H1 (cell line): ENCODE results near the gene ROM1. TPM values are rescaled to one million over a fixed set of nuclear protein-coding genes. Genes with fewer than 3 reads are reported as not detected.

Experiments
- CTCF ChIA-PET: fragments of 300-600 bp; sonication (Branson Sonifier 250); formaldehyde crosslinking; loops from one replicate; lab custom pipeline; 2021; ENCODE audit not compliant: partially characterized antibody; lab: Charles Lee
- POLR2A ChIA-PET: fragments of 300-600 bp; sonication (Branson Sonifier 250); formaldehyde crosslinking; loops from one replicate; lab custom pipeline; 2021; ENCODE audit warnings: inconsistent platforms; ENCODE audit not compliant: partially characterized antibody; lab: Charles Lee
- DNase-seq, 2 experiments: peaks; one replicate each; pipeline versions ENCODE4 v3.0.0 to v3.0.0-alpha.2; 2010 to 2022; ENCODE audit warnings: low spot score in 2 of 2, low read depth in 1 of 2, mixed read lengths in 1 of 2
- FAIRE-seq: peaks from 2 replicates; lab custom pipeline; 2011; peaks lifted over from hg19 to GRCh38; lab: Jason Lieb, UNC
- H2AFZ ChIP-seq: 2 replicates; pipeline ENCODE4 v1.8.1; 2012; ENCODE audit warnings: low read length, inconsistent platforms
- H2AK5ac ChIP-seq: 2 replicates; pipeline ENCODE4 v1.6.1; 2013; ENCODE audit warnings: low read depth, low read length
- H2BK120ac ChIP-seq: replicated peaks from 2 replicates; pipeline ENCODE3; 2013; ENCODE audit warnings: low read depth, low read length, inconsistent platforms
- H2BK12ac ChIP-seq: 2 replicates; pipeline ENCODE4 v1.6.1; 2013; ENCODE audit warnings: low read depth, low read length
- H2BK15ac ChIP-seq: 2 replicates; pipeline ENCODE4 v1.6.1; 2013; ENCODE audit warnings: low read length
- H2BK20ac ChIP-seq: 2 replicates; pipeline ENCODE4 v1.6.1; 2013; ENCODE audit warnings: low read length
- H2BK5ac ChIP-seq: 2 replicates; pipeline ENCODE4 v1.6.1; 2013; ENCODE audit warnings: low read depth, low read length
- H3K14ac ChIP-seq: 2 replicates; pipeline ENCODE4 v1.6.1; 2013; ENCODE audit warnings: inconsistent platforms; ENCODE audit not compliant: insufficient read length
- H3K18ac ChIP-seq: 2 replicates; pipeline ENCODE4 v1.6.1; 2013; ENCODE audit warnings: low read length; ENCODE audit errors: extremely low read depth
- H3K23ac ChIP-seq: 2 replicates; pipeline ENCODE4 v1.6.1; 2013; ENCODE audit warnings: inconsistent platforms; ENCODE audit not compliant: insufficient read length
- H3K23me2 ChIP-seq: 2 replicates; pipeline ENCODE4 v1.6.1; 2013; ENCODE audit warnings: low read depth, low read length
- H3K27ac ChIP-seq: 2 replicates; pipeline ENCODE4 v1.6.1; 2011; ENCODE audit warnings: low read depth, low read length, inconsistent platforms
- H3K27me3 ChIP-seq, 4 experiments: replicated peaks in 1 of 4; 1 replicate in 1 of 4; 2 replicates in 3 of 4; pipeline versions ENCODE4 v1.6.1 to v1.8.1; 2011 to 2013; ENCODE audit warnings: low read length in 3 of 4, mild to moderate bottlenecking in 3 of 4, inconsistent platforms in 2 of 4, mixed read lengths in 2 of 4, moderate library complexity in 1 of 4; ENCODE audit not compliant: control insufficient read depth in 3 of 4, insufficient read depth in 3 of 4; ENCODE audit errors: extremely low read depth in 1 of 4
- H3K36me3 ChIP-seq, 4 experiments: 2 replicates each; pipeline versions ENCODE4 v1.6.1 to v1.8.1; 2011 to 2013; ENCODE audit warnings: mild to moderate bottlenecking in 4 of 4, low read length in 3 of 4, moderate library complexity in 2 of 4, control low read depth in 1 of 4, inconsistent platforms in 1 of 4; ENCODE audit not compliant: insufficient read depth in 4 of 4, control insufficient read depth in 2 of 4
- H3K4ac ChIP-seq: replicated peaks from 2 replicates; pipeline ENCODE3; 2013; ENCODE audit warnings: low read length, low read depth, mixed read lengths, inconsistent platforms; ENCODE audit not compliant: insufficient read length
- H3K4me1 ChIP-seq, 4 experiments: replicated peaks in 1 of 4; 1 replicate in 1 of 4; 2 replicates in 3 of 4; pipeline versions ENCODE4 v1.6.1 to v1.8.1; 2011 to 2013; ENCODE audit warnings: low read length in 3 of 4, inconsistent platforms in 2 of 4, mixed read lengths in 1 of 4; ENCODE audit not compliant: insufficient read depth in 4 of 4, control insufficient read depth in 3 of 4
- H3K4me2 ChIP-seq, 2 experiments: 2 replicates each; pipeline versions ENCODE4 v1.6.1 to v1.8.1; 2011 to 2013; ENCODE audit warnings: low read depth in 2 of 2, low read length in 2 of 2, control low read depth in 1 of 2, inconsistent platforms in 1 of 2, mild to moderate bottlenecking in 1 of 2; ENCODE audit not compliant: insufficient read depth in 1 of 2
- H3K4me3 ChIP-seq, 4 experiments: fragments of 200-600, 300-600 bp in 1 of 4; sonication (generic), shearing (Covaris generic), sonication (Bioruptor Twin) in 1 of 4; 2 replicates each; pipeline versions ENCODE4 v1.5.1 to v1.8.1; 2011 to 2016; ENCODE audit warnings: low read length in 4 of 4, low read depth in 3 of 4, control low read depth in 2 of 4, inconsistent platforms in 2 of 4, mild to moderate bottlenecking in 2 of 4, mixed read lengths in 1 of 4, moderate library complexity in 1 of 4; ENCODE audit not compliant: insufficient read depth in 2 of 4; ENCODE audit errors: extremely low read depth in 1 of 4
- H3K56ac ChIP-seq: replicated peaks from 2 replicates; pipeline ENCODE3; 2013; ENCODE audit warnings: low read depth, mild to moderate bottlenecking, mixed read lengths, low read length, inconsistent platforms; ENCODE audit not compliant: insufficient read length
- H3K79me1 ChIP-seq: 2 replicates; pipeline ENCODE4 v1.6.1; 2013; ENCODE audit warnings: low read depth, low read length, control low read depth
- H3K79me2 ChIP-seq, 2 experiments: 2 replicates each; pipeline versions ENCODE4 v1.6.1 to v1.8.1; 2012 to 2013; ENCODE audit warnings: low read length in 2 of 2, mild to moderate bottlenecking in 2 of 2, inconsistent platforms in 1 of 2; ENCODE audit not compliant: insufficient read depth in 2 of 2, control insufficient read depth in 1 of 2
- H3K9ac ChIP-seq, 4 experiments: replicated peaks in 1 of 4; 1 replicate in 1 of 4; 2 replicates in 3 of 4; pipeline versions ENCODE4 v1.6.1 to v1.8.1; 2011 to 2013; ENCODE audit warnings: low read depth in 3 of 4, low read length in 3 of 4, control low read depth in 2 of 4, mild to moderate bottlenecking in 2 of 4, moderate library complexity in 2 of 4, inconsistent platforms in 1 of 4; ENCODE audit errors: extremely low read depth in 1 of 4
- H3K9me3 ChIP-seq, 2 experiments: 2 replicates each; pipeline versions ENCODE4 v1.6.1 to v1.8.1; 2012 to 2013; ENCODE audit warnings: mild to moderate bottlenecking in 2 of 2, moderate library complexity in 2 of 2, control low read depth in 1 of 2, inconsistent platforms in 1 of 2, low read depth in 1 of 2, low read length in 1 of 2, mixed read lengths in 1 of 2; ENCODE audit not compliant: insufficient read depth in 2 of 2
- H4K20me1 ChIP-seq, 2 experiments: replicated peaks in 1 of 2; 2 replicates each; pipeline versions ENCODE3 to v1.8.1; 2011 to 2013; ENCODE audit warnings: inconsistent platforms in 2 of 2, low read length in 2 of 2, mild to moderate bottlenecking in 1 of 2; ENCODE audit not compliant: insufficient read depth in 2 of 2, control insufficient read depth in 1 of 2
- H4K5ac ChIP-seq: 2 replicates; pipeline ENCODE4 v1.6.1; 2013; ENCODE audit warnings: low read length, low read depth, mixed read lengths, inconsistent platforms; ENCODE audit not compliant: insufficient read length
- H4K8ac ChIP-seq: 2 replicates; pipeline ENCODE4 v1.8.0; 2013; ENCODE audit warnings: mild to moderate bottlenecking, moderate library complexity, low read length, inconsistent platforms; ENCODE audit not compliant: insufficient read depth; ENCODE audit errors: extremely low read depth
- H4K91ac ChIP-seq: replicated peaks from 2 replicates; pipeline ENCODE3; 2013; ENCODE audit warnings: low read length, mixed read lengths, inconsistent platforms; ENCODE audit not compliant: insufficient read length
- MAFK ChIP-seq: IDR thresholded peaks from 2 replicates; pipeline ENCODE4 v1.6.1; 2012; ENCODE audit warnings: low read depth, mild to moderate bottlenecking, improper control_type of control experiment, low read length
- TAF1 ChIP-seq: IDR thresholded peaks from 2 replicates; pipeline ENCODE4 v1.6.1; 2011; ENCODE audit warnings: mild to moderate bottlenecking, low read depth, low read length
- WGBS, 2 experiments: shearing (Covaris generic) in 1 of 2; methylation state at CpG; one replicate each; pipeline versions ENCODE4 v1.1.6 to v1.1.7; 2013 to 2015; ENCODE audit warnings: low lambda C conversion rate in 2 of 2, mixed read lengths in 2 of 2, inconsistent platforms in 1 of 2, low coverage in 1 of 2, missing lambda C conversion rate in 1 of 2; ENCODE audit not compliant: insufficient replicate concordance in 2 of 2, insufficient coverage in 1 of 2, insufficient read length in 1 of 2; ENCODE audit errors: extremely low coverage in 1 of 2, missing lambda C conversion rate in 1 of 2; 5-methylcytosine and 5-hydroxymethylcytosine counted together
- polyA plus RNA-seq, 7 experiments: library from polyadenylated mRNA; depleted of rRNA in 3 of 7; stranded (reverse) in 5 of 7; unstranded in 2 of 7; fragments of >200 nt in 5 of 7; fragments of 200-250 nt in 2 of 7; gene quantifications; 1 replicate in 5 of 7; 2 replicates in 1 of 7; 4 replicates in 1 of 7; pipeline versions ENCODE4 v1.2.1 to v1.2.3, GENCODE V29; 2011 to 2013; ENCODE audit warnings: missing spikeins in 2 of 7, mixed read lengths in 2 of 7
- total RNA-seq: library from RNA; stranded (reverse); fragmentation: NEBNext Ultra II Directional; extraction: Animal tissue kit (Norgen Biotek cat#: 25700); gene quantifications from 2 replicates; pipeline ENCODE4 v1.2.1, GENCODE V29; 2021

Gene ROM1
- total and polyA plus RNA-seq, 2 of the 8 experiments (the other 6 are each of a cell fraction or from before 2014, with no cell fraction given), result 0.86 to 2.2 TPM

DNA sequence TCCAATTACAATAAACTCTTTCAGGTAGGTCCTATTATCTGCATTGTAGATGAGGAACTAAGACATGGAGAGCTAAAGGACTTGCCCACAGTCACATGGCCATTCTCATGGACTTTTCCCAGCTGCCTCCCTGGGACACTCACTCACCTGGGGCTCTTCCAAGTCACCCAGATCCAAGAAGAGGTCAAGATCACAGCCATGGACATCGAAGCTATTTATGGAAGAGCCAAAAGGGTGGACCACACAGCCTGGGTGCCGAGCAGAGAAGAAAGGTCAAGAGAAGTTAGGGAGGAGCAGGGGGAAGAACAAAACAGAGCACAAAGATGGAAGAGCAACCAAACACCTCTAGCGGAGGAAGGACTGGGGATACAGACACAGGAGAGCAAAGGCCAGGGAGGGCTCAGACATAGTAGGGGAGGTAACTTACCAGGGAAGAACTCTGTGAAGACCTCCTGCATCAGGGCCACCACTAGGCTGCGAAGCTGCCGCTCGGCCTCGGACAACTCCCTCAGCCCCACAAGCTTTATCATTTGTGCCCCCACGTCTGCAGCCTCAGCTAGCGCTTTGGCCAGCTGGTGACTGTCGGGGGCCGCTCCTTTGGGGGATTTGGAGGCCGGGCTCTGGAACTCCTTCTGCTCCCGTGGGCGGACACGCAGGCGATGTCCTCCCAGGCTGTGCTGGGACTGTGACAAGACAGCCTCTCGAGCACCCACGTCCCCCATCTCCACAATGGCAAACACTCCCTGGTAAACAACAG, 31.9 kb upstream of the ROM1 start:
- FAIRE-seq, result no peak
- TF ChIP-seq MAFK, result no peak
- no peak for TF ChIP-seq TAF1

More for the DNA sequence above, 31.9 kb upstream of the ROM1 start:
- Histone ChIP-seq H3K4me2 (no peak overlapping the region), H3K9me3 (no peaks in the 10 kb centered on the region), H2BK12ac (no peak overlapping the region), H2AK5ac (no peak overlapping the region), H3K79me2 (0 out of 4 replicates have a peak, but pooled peaks cover 0 to 1% of the 10 kb centered on the region in 2 experiments), H3K4me1 (no peaks in the 10 kb centered on the region), H3K4me3 (no peak overlapping the region), H3K14ac (no peak overlapping the region), H2AFZ (no peak overlapping the region), H2BK15ac (no peak overlapping the region), H3K23ac (no peak overlapping the region), H3K23me2 (no peaks in the 10 kb centered on the region), H3K4ac (no peak overlapping the region), H3K27me3 (no peaks in the 10 kb centered on the region), H3K36me3 (peaks cover 5 to 27% (median 17%) of the 10 kb centered on the region in 4 experiments), H3K79me1 (peaks cover 5% of the 10 kb centered on the region; the same call in 1 of the 2 replicates), H4K91ac (no peak overlapping the region), H2BK5ac (no peak overlapping the region), H3K18ac (no peak overlapping the region), H3K9ac (no peak overlapping the region), H4K20me1 (peaks cover 0 to 1% of the 10 kb centered on the region in 2 experiments), H3K27ac (no peak overlapping the region), H2BK20ac (no peak overlapping the region), H2BK120ac (no peak overlapping the region), H4K8ac (no peak overlapping the region), H4K5ac (no peak overlapping the region), H3K56ac (no peak overlapping the region)
- DNase-seq, result no peak
- ChIA-PET CTCF (interaction anchor here (0.7 kb wide), 1 partner anchor 13 kb away, joined by 3 read pairs; no protein-coding TSS in a partner anchor), POLR2A (interaction anchor here (0.9 to 1.3 kb wide), 4 partner anchors 9 to 16 kb away, joined by 3 to 11 read pairs (median 4); partner anchors contain the start of gene TUT1)
- 93% methylated on average over 18 of the region's 18 CpGs; no CpG with 5 or more reads in 1 of the 2 experiments for WGBS, 2 experiments
